Measurements from ENCODE around the gene LDAH. TPM values are rescaled to one million over a fixed set of nuclear protein-coding genes. Genes with fewer than 3 reads are reported as not detected.

LDAH gene
- total RNA-seq, result 22.1 and 34.0 TPM in 2 replicates

GRCh38 chr2:20822535-20823490 is at the start of gene LDAH:
Gene LDAH (minus strand): TSS chr2:20823101. CDS start chr2:20801463, 21,638 bp downstream.

GRCh38 chr2:20666304-20667150 is 156.4 kb downstream of the LDAH start, which contains the start of gene GDF7:
Gene GDF7 (plus strand): TSS chr2:20667144. CDS start chr2:20667240, 96 bp downstream.

GRCh38 chr2:20650877-20651730 is 171.8 kb downstream of the LDAH start, which contains the start of gene HS1BP3:
Gene HS1BP3 (minus strand): TSS chr2:20651098. CDS start chr2:20651063, 35 bp downstream.

Other genes starting within 250 kb of the LDAH start
- 24.7 and 28.5 TPM in 2 replicates for gene HS1BP3, start 172.0 kb downstream of the LDAH start, total RNA-seq
- gene GDF7, start 156.0 kb downstream of the LDAH start, total RNA-seq, result 2.5 and 9.5 TPM in 2 replicates
- 1.3 and 1.8 TPM in 2 replicates for gene APOB, start 221.0 kb upstream of the LDAH start, total RNA-seq

Data from thoracic aorta endothelial cell (primary cell).